IMR-90 (cell line): ENCODE measurements around the gene CTSO. TPM values are rescaled to one million over a fixed set of nuclear protein-coding genes. Genes with fewer than 3 reads are reported as not detected.
A peak's percentile ranks its signal among the peaks of the same experiment; 100 is the strongest.

Experiments
- ATAC-seq: fragments of 200-7000 bp; cut with Tn5 transposase; 2 replicates; pipeline ENCODE4 v1.9.1; 2020; ENCODE audit warnings: low read depth, mild to moderate bottlenecking, moderate library complexity
- BruUV-seq: library from RNA; stranded (reverse); fragments of 400-500 nt; replicated peaks from 2 replicates; lab custom pipeline; 2021; lab: Mats Ljungman, UMichigan
- CTCF ChIA-PET: fragments of 300-600 bp; formaldehyde crosslinking; extraction: SDS; loops from one replicate; lab custom pipeline; 2021; ENCODE audit warnings: antibody characterized with exemption; lab: Yijun Ruan, JAX
- POLR2A ChIA-PET: fragments of 300-600 bp; sonication (Branson Sonifier 250); formaldehyde crosslinking; loops from one replicate; lab custom pipeline; 2022; ENCODE audit warnings: antibody characterized with exemption; ENCODE audit not compliant: unreplicated experiment; lab: Charles Lee
- DNase-seq: peaks from one replicate; pipeline ENCODE4 v3.0.0; 2013
- H2AFZ ChIP-seq: replicated peaks from 2 replicates; pipeline ENCODE3; 2013; ENCODE audit warnings: low read length, mild to moderate bottlenecking; ENCODE audit not compliant: poor library complexity
- H2AK5ac ChIP-seq: 2 replicates; pipeline ENCODE4 v1.6.1; 2013; ENCODE audit warnings: low read depth, low read length, inconsistent platforms
- H2AK9ac ChIP-seq: replicated peaks from 2 replicates; pipeline ENCODE3; 2013; ENCODE audit warnings: mild to moderate bottlenecking, low read depth, low read length, moderate library complexity; ENCODE audit not compliant: poor library complexity
- H2BK120ac ChIP-seq: 2 replicates; pipeline ENCODE4 v1.6.1; 2013; ENCODE audit warnings: low read depth, low read length, inconsistent platforms
- H2BK15ac ChIP-seq: 3 replicates; pipeline ENCODE4 v1.6.1; 2013; ENCODE audit warnings: low read depth, low read length, inconsistent platforms
- H2BK20ac ChIP-seq: 2 replicates; pipeline ENCODE4 v1.6.1; 2013; ENCODE audit warnings: low read depth, mild to moderate bottlenecking, inconsistent platforms, low read length, moderate library complexity
- H2BK5ac ChIP-seq: 2 replicates; pipeline ENCODE4 v1.6.1; 2013; ENCODE audit warnings: mild to moderate bottlenecking, low read depth, low read length, inconsistent platforms; ENCODE audit not compliant: poor library complexity, severe bottlenecking
- H3K14ac ChIP-seq: replicated peaks from 2 replicates; pipeline ENCODE4 v1.6.1; 2013; ENCODE audit warnings: low read depth, low read length, inconsistent platforms
- H3K18ac ChIP-seq: 2 replicates; pipeline ENCODE4 v1.6.1; 2013; ENCODE audit warnings: low read depth, low read length, control low read depth
- H3K23ac ChIP-seq: 2 replicates; pipeline ENCODE4 v1.6.1; 2013; ENCODE audit warnings: low read depth, low read length, inconsistent platforms
- H3K27ac ChIP-seq: 2 replicates; pipeline ENCODE4 v1.5.1; 2013; ENCODE audit warnings: mild to moderate bottlenecking, control low read depth, low read length; ENCODE audit not compliant: insufficient read depth
- H3K27me3 ChIP-seq: 2 replicates; pipeline ENCODE4 v1.6.1; 2013; ENCODE audit warnings: low read length; ENCODE audit not compliant: control insufficient read depth, insufficient read depth
- H3K36me3 ChIP-seq: 2 replicates; pipeline ENCODE4 v1.6.1; 2013; ENCODE audit warnings: low read length, mixed read lengths; ENCODE audit not compliant: control insufficient read depth, insufficient read depth
- H3K4ac ChIP-seq: 2 replicates; pipeline ENCODE4 v1.6.1; 2013; ENCODE audit warnings: low read depth, low read length, inconsistent platforms
- H3K4me1 ChIP-seq: 2 replicates; pipeline ENCODE4 v1.6.1; 2013; ENCODE audit warnings: low read length, mixed read lengths; ENCODE audit not compliant: control insufficient read depth, insufficient read depth
- H3K4me2 ChIP-seq: 2 replicates; pipeline ENCODE4 v1.6.1; 2013; ENCODE audit warnings: low read depth, mild to moderate bottlenecking, control low read depth, low read length, moderate library complexity
- H3K4me3 ChIP-seq: 2 replicates; pipeline ENCODE4 v1.5.1; 2013; ENCODE audit warnings: low read depth, mild to moderate bottlenecking, control low read depth, low read length, moderate library complexity; ENCODE audit not compliant: insufficient read depth
- H3K56ac ChIP-seq: 2 replicates; pipeline ENCODE4 v1.6.1; 2013; ENCODE audit warnings: low read length, inconsistent platforms; ENCODE audit not compliant: insufficient read depth; ENCODE audit errors: extremely low read depth
- H3K79me1 ChIP-seq, 2 experiments: 2 replicates each; pipeline ENCODE4 v1.6.1; 2013; ENCODE audit warnings: low read length in 2 of 2, inconsistent platforms in 1 of 2, low read depth in 1 of 2
- H3K9ac ChIP-seq: 2 replicates; pipeline ENCODE4 v1.6.1; 2013; ENCODE audit warnings: low read depth, low read length, control low read depth
- H3K9me1 ChIP-seq: 2 replicates; pipeline ENCODE4 v1.6.1; 2013; ENCODE audit warnings: low read length, inconsistent platforms; ENCODE audit not compliant: insufficient read depth
- H3K9me3 ChIP-seq: 2 replicates; pipeline ENCODE4 v1.6.1; 2013; ENCODE audit warnings: low read length; ENCODE audit not compliant: control insufficient read depth, insufficient read depth
- H4K20me1 ChIP-seq: 2 replicates; pipeline ENCODE4 v1.6.1; 2013; ENCODE audit warnings: low read length, inconsistent platforms; ENCODE audit not compliant: insufficient read depth
- H4K5ac ChIP-seq: 2 replicates; pipeline ENCODE4 v1.6.1; 2013; ENCODE audit warnings: mild to moderate bottlenecking, low read depth, low read length, control low read depth
- H4K8ac ChIP-seq, 2 experiments: 2 replicates each; pipeline ENCODE4 v1.6.1; 2013; ENCODE audit warnings: low read depth in 2 of 2, low read length in 2 of 2, control low read depth in 1 of 2, inconsistent platforms in 1 of 2
- H4K91ac ChIP-seq: 2 replicates; pipeline ENCODE4 v1.6.1; 2013; ENCODE audit warnings: low read depth, low read length, inconsistent platforms; ENCODE audit not compliant: insufficient read depth
- CHD1 ChIP-seq: IDR thresholded peaks from 2 replicates; pipeline ENCODE4 v1.6.1; 2012; ENCODE audit warnings: low read depth, low read length, improper control_type of control experiment
- MAZ ChIP-seq: IDR thresholded peaks from 2 replicates; pipeline ENCODE4 v1.6.1; 2012; ENCODE audit warnings: low read depth, mild to moderate bottlenecking, low read length, improper control_type of control experiment, moderate library complexity, borderline replicate concordance
- NFE2L2 ChIP-seq: fragments of 150-350 bp; IDR thresholded peaks from 2 replicates; pipeline ENCODE4 v1.6.1; 2016; ENCODE audit warnings: low read depth, mild to moderate bottlenecking, low read length
- POLR2A ChIP-seq: IDR thresholded peaks from 2 replicates; pipeline ENCODE4 v1.6.1; 2012; ENCODE audit warnings: mild to moderate bottlenecking, low read depth, low read length
- RAD21 ChIP-seq: IDR thresholded peaks from 2 replicates; pipeline ENCODE4 v1.6.1; 2012; ENCODE audit warnings: low read length, improper control_type of control experiment
- SMC3 ChIP-seq: fragments of 150-350 bp; IDR thresholded peaks from 2 replicates; pipeline ENCODE4 v1.6.1; 2016; ENCODE audit warnings: low read depth, mild to moderate bottlenecking, antibody characterized with exemption, low read length, moderate library complexity
- whole genome bisulfite sequencing, 2 experiments: methylation state at CpG; one replicate each; pipeline versions ENCODE4 v1.1.5 to v1.1.7; 2013; ENCODE audit warnings: missing lambda C conversion rate in 2 of 2; ENCODE audit not compliant: insufficient read length in 1 of 2; ENCODE audit errors: extremely low coverage in 2 of 2; 5-methylcytosine and 5-hydroxymethylcytosine counted together
- dilution Hi-C: fragments of 300-500 bp; cut with HindIII; formaldehyde crosslinking; loops from one replicate; pipeline ENCODE4 v1.14.3; 2018; ENCODE audit warnings: low sequenced_read_pairs; ENCODE audit not compliant: unreplicated experiment
- in situ Hi-C: fragments of 300-500 bp; cut with MboI; formaldehyde crosslinking; loops from 3 replicates; pipeline ENCODE4 v1.14.3; 2019; ENCODE audit warnings: low sequenced_read_pairs, inconsistent platforms, mixed read lengths
- intact Hi-C: fragments of 100-400 bp; cut with micrococcal nuclease; formaldehyde crosslinking; loops from 2 replicates; pipeline ENCODE4 v1.10.0; 2022
- polyA plus RNA-seq, 3 experiments: library from polyadenylated mRNA; depleted of rRNA; stranded (reverse); fragments of >200 nt; gene quantifications; 2 replicates each; pipeline ENCODE4 v1.2.3, GENCODE V29; 2012; ENCODE audit warnings: low replicate concordance in 1 of 3
- total RNA-seq: library from RNA; depleted of rRNA; stranded (reverse); fragments of >200 nt; gene quantifications from 2 replicates; pipeline ENCODE4 v1.2.3, GENCODE V29; 2012
- TF ChIP-seq, protein P1 (sequence below): fragments of 150-350 bp; IDR thresholded peaks from 2 replicates; pipeline ENCODE4 v1.6.1; 2017; ENCODE audit warnings: mild to moderate bottlenecking, antibody characterized with exemption, low read length, low read depth
- TF ChIP-seq, protein P2 (sequence below): conservative IDR thresholded peaks from 2 replicates; pipeline ENCODE4 v1.5.1; 2012; ENCODE audit warnings: mild to moderate bottlenecking, low read depth, low read length, improper control_type of control experiment

CTSO gene
- total and polyA plus RNA-seq, 2 of the 4 experiments (the other 2 are of a cell fraction): 2.9 to 3.9 TPM

DNA sequence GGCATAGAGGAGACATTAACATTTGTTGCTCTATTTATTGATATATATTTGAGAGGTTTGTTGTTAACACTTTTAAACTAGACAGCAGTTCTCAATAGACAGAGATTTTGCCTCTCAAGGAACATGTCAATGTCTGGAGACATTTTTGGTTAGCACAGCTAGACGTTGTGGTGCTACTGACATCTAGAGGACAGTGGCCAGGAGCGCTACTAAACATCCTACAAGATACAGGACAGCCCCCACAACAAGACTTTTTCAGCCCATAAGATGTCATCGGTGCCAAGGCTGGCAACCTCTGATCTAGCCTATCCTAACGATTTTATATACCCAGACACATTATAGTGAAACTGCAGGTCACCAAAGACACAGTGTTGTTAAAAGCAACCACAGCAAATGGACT lies 18.4 kb upstream of the CTSO start:
- H4K5ac ChIP-seq: no peak overlapping the region
- H3K9me1 ChIP-seq: no peaks in the 10 kb centered on the region; the same call in 1 of the 2 replicates
- no peak overlapping the region for H3K14ac ChIP-seq
- CTCF ChIA-PET: no interaction called here
- no peak overlapping the region for H2BK20ac ChIP-seq
- no peaks in the 10 kb centered on the region for H3K9me3 ChIP-seq
- no peak overlapping the region for H2AFZ ChIP-seq
- no TSS peak for BruUV-seq
- H2BK5ac ChIP-seq: no peak overlapping the region
- no peak overlapping the region for H2BK120ac ChIP-seq
- H3K27me3 ChIP-seq: no peaks in the 10 kb centered on the region; the same call in 1 of the 2 replicates
- DNase-seq (peak; percentile 38), ATAC-seq (peak; percentile 59; the same call in 1 of the 2 replicates)
- in situ Hi-C loops: loop anchor here (25.0 kb wide), 2 partner anchors 790 to 990 kb away; partner anchors contain the start of gene PDGFC
- no peaks in the 10 kb centered on the region for H4K20me1 ChIP-seq
- no peaks in the 10 kb centered on the region for H3K36me3 ChIP-seq
- intact Hi-C loops: loop anchor here (10.0 kb wide), 1 partner anchor 403 kb away; no protein-coding TSS in a partner anchor
- H2AK9ac ChIP-seq: no peak overlapping the region
- H3K9ac ChIP-seq: no peak overlapping the region
- H3K4me2 ChIP-seq: no peak overlapping the region
- H3K27ac ChIP-seq: no peak overlapping the region
- no peaks in the 10 kb centered on the region for H3K79me1 ChIP-seq
- H3K4ac ChIP-seq: no peak overlapping the region
- no CpG with 5 or more reads among the region's 4 CpGs for WGBS, 2 experiments
- no peak overlapping the region for H2BK15ac ChIP-seq
- peaks cover 7% of the 10 kb centered on the region for H3K4me1 ChIP-seq
- H2AK5ac ChIP-seq: no peak overlapping the region
- TF ChIP-seq POLR2A (no peak), RAD21 (peak; percentile 47), NFE2L2 (no peak), SMC3 (0 out of 2 replicates have a peak, but pooled peaks have one; percentile 25), CHD1 (no peak), MAZ (no peak)
- TF ChIP-seq, protein P1, sequence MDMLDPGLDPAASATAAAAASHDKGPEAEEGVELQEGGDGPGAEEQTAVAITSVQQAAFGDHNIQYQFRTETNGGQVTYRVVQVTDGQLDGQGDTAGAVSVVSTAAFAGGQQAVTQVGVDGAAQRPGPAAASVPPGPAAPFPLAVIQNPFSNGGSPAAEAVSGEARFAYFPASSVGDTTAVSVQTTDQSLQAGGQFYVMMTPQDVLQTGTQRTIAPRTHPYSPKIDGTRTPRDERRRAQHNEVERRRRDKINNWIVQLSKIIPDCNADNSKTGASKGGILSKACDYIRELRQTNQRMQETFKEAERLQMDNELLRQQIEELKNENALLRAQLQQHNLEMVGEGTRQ: no peak
- TF ChIP-seq, protein P2, sequence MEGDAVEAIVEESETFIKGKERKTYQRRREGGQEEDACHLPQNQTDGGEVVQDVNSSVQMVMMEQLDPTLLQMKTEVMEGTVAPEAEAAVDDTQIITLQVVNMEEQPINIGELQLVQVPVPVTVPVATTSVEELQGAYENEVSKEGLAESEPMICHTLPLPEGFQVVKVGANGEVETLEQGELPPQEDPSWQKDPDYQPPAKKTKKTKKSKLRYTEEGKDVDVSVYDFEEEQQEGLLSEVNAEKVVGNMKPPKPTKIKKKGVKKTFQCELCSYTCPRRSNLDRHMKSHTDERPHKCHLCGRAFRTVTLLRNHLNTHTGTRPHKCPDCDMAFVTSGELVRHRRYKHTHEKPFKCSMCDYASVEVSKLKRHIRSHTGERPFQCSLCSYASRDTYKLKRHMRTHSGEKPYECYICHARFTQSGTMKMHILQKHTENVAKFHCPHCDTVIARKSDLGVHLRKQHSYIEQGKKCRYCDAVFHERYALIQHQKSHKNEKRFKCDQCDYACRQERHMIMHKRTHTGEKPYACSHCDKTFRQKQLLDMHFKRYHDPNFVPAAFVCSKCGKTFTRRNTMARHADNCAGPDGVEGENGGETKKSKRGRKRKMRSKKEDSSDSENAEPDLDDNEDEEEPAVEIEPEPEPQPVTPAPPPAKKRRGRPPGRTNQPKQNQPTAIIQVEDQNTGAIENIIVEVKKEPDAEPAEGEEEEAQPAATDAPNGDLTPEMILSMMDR: peak; percentile 46
- no peak overlapping the region for H3K56ac ChIP-seq
- dilution Hi-C loops: no loop called here
- H3K4me3 ChIP-seq: no peak overlapping the region
- H4K91ac ChIP-seq: no peak overlapping the region
- no peak overlapping the region; the same call in 1 of the 2 replicates for H3K18ac ChIP-seq
- no peak overlapping the region for H3K23ac ChIP-seq
- H4K8ac ChIP-seq: no peak overlapping the region
- POLR2A ChIA-PET: no interaction called here
